Stomach (tissue), 19 donors: Measurements from ENCODE around the gene CAVIN4. TPM values are rescaled to one million over a fixed set of nuclear protein-coding genes. Genes with fewer than 3 reads are reported as not detected.

ENCODE experiments used
- DNase-seq, 2 donors: peaks; one replicate each; pipeline versions ENCODE4 v3.0.0 to v3.0.0-alpha.2; 2013 to 2019
- H3K27ac ChIP-seq, 5 donors: fragments of 200-600 bp in 4 of 5; sonication (generic) in 4 of 5; one replicate each; pipeline ENCODE4 v1.5.1; 2013 to 2019; ENCODE audit warnings: mild to moderate bottlenecking in 1 of 5, moderate library complexity in 1 of 5
- H3K27me3 ChIP-seq, 3 donors: fragments of 200-600 bp; sonication (generic); one replicate each; pipeline ENCODE4 v1.5.1; 2017 to 2019; ENCODE audit warnings: mixed run types in 1 of 3
- H3K36me3 ChIP-seq, 4 donors: fragments of 200-600 bp; sonication (generic); 1 replicate in 3 of 4; 2 replicates in 1 of 4; pipeline ENCODE4 v1.5.1; 2016 to 2019
- H3K4me1 ChIP-seq, 4 donors: fragments of 200-600 bp; sonication (generic); one replicate each; pipeline ENCODE4 v1.5.1; 2016 to 2019
- H3K4me3 ChIP-seq, 4 donors: fragments of 200-600 bp; sonication (generic) in 3 of 4; one replicate each; pipeline ENCODE4 v1.5.1; 2016 to 2019; ENCODE audit warnings: mild to moderate bottlenecking in 1 of 4
- H3K9me3 ChIP-seq, 4 donors: fragments of 200-600 bp; sonication (generic); one replicate each; pipeline ENCODE4 v1.5.1; 2016 to 2019
- EP300 ChIP-seq: sonication (generic); formaldehyde crosslinking; IDR thresholded peaks from one replicate; pipeline ENCODE4 v1.6.1; 2017; ENCODE audit warnings: antibody characterized with exemption
- POLR2A ChIP-seq, 4 donors: fragments of 450-650 bp; IDR thresholded peaks; one replicate each; pipeline ENCODE4 v1.6.1; 2016; ENCODE audit warnings: antibody characterized with exemption in 4 of 4, control low read depth in 2 of 4, mild to moderate bottlenecking in 1 of 4, moderate library complexity in 1 of 4
- POLR2AphosphoS5 ChIP-seq, 3 donors: sonication (generic); formaldehyde crosslinking; IDR thresholded peaks; one replicate each; pipeline ENCODE4 v1.6.1; 2016; ENCODE audit warnings: antibody characterized with exemption in 3 of 3
- WGBS, 5 donors: extraction: QIAGEN DNeasy Blood & Tissue Kit in 3 of 5; methylation state at CpG; one replicate each; pipeline versions ENCODE4 v1.1.5 to v1.1.7; 2013 to 2018; 5-methylcytosine and 5-hydroxymethylcytosine counted together
- intact Hi-C: fragments of 100-400 bp; cut with DNase I; formaldehyde crosslinking; loops from one replicate; pipeline ENCODE4 v1.15.1; 2023; ENCODE audit warnings: low total_unique reads
- long read RNA-seq, 10 donors: transcript quantifications; one replicate each; lab custom pipeline, GENCODE V29; 2026
- polyA plus RNA-seq, 3 donors: library from polyadenylated mRNA; stranded (reverse); fragments of 200-250 nt; gene quantifications; one replicate each; pipeline ENCODE4 v1.2.3, GENCODE V29; 2013
- total RNA-seq, 5 donors: library from RNA; depleted of rRNA; stranded (reverse); fragments of >200 nt; gene quantifications; one replicate each; pipeline versions ENCODE4 v1.1.0 to v1.2.3, GENCODE V29; 2014 to 2016
- TF ChIP-seq, protein P1 (sequence below), 7 experiments: fragments of 450-650 bp in 4 of 7; fragments of 200-600 bp in 3 of 7; sonication (generic) in 3 of 7; IDR thresholded peaks; one replicate each; pipeline ENCODE4 v1.5.1; 2016 to 2019; ENCODE audit warnings: antibody characterized with exemption in 7 of 7, control low read depth in 2 of 7, mild to moderate bottlenecking in 1 of 7
- donor health status: healthy with polysubstance abuse.
- donor health status: Bipolar disorder and iron deficiency.
- donor health status: healthy.

The CAVIN4 gene
- total RNA-seq: under 1 TPM in 1 of 5 donors, not detected in 4; 0.55 TPM
- polyA plus RNA-seq: under 1 TPM; 0.13 to 0.37 (median 0.31) TPM
- long read RNA-seq, donor 1: 0 reads
- long read RNA-seq, donor 2: 0 reads
- long read RNA-seq, donor 3: 0 reads
- long read RNA-seq, donor 4: 0 reads
- long read RNA-seq, donor 5: 0 reads
- long read RNA-seq, donor 6, partial matches to known transcripts: 0 of 1 reads
- long read RNA-seq, donor 6, other reads (novel, unspliced or antisense): 0 of 1 reads
- long read RNA-seq, donor 7: 0 reads
- long read RNA-seq, donor 8: 0 reads
- long read RNA-seq, donor 9: 0 reads
- long read RNA-seq, donor 10: 0 reads

DNA sequence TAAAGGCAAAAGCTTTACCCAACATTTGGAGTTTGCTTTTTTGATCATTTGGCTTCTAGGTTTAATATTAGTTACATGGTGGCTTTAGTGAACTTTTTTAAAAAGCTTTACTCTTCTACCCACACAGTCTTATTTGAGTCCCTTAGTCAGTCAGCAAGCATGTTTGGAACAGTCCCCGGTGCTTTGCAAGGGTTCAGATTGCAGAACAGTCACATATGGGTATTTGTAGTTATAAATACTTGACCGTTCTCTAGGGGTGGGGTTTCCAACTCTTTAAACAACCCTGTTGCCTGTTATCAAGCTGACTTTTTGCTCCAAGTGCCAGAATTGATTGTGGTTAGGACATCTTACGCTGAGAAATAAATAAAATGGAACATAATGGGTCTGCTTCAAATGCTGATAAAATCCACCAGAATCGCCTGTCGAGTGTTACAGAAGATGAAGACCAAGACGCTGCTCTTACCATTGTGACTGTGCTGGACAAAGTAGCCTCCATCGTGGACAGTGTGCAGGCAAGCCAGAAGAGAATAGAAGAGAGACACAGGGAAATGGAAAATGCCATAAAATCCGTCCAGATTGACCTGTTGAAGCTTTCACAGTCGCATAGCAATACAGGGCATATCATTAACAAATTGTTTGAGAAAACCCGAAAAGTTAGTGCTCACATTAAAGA lies at the start of gene CAVIN4:
Gene CAVIN4, plus strand, starts transcription at position 304 of the 673 bp plus-strand sequence. Its CDS starts 65 bp downstream, at position 369.
- 41 to 66% (median 55%) methylated on average over 10 of the region's 10 CpGs for WGBS, 5 donors
- H3K27ac ChIP-seq: no peak within 1 kb of the TSS

DNA sequence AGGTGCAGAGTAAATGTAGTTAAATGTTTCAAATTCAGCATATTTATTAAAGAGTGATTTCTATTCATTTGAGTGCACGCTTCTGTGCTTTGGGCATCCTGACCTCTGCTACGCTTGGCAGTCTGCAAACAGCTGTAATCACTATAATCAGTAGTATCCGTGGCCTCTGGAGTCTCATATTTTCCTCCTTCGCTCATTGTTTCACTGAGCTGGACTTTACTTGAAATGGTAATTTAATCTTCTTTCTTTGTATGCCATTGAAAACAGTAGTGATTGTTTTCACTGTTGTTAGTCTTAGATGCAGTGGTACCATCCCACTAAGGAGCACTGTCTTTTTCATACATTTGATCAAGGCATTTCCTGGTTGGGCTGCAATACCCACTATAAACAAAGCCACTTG lies 43.5 kb upstream of the CAVIN4 start:
- no peak for DNase-seq
- intact Hi-C loops: no loop called here
- WGBS, 5 donors: 58 to 75% (median 70%) methylated on average over 4 of the region's 4 CpGs
- TF ChIP-seq POLR2A (IDR thresholded peaks at IDR 0.05) (no peak), EP300 (no peak), POLR2AphosphoS5 (IDR thresholded peaks at IDR 0.05) (no peak)
- TF ChIP-seq, protein P1, sequence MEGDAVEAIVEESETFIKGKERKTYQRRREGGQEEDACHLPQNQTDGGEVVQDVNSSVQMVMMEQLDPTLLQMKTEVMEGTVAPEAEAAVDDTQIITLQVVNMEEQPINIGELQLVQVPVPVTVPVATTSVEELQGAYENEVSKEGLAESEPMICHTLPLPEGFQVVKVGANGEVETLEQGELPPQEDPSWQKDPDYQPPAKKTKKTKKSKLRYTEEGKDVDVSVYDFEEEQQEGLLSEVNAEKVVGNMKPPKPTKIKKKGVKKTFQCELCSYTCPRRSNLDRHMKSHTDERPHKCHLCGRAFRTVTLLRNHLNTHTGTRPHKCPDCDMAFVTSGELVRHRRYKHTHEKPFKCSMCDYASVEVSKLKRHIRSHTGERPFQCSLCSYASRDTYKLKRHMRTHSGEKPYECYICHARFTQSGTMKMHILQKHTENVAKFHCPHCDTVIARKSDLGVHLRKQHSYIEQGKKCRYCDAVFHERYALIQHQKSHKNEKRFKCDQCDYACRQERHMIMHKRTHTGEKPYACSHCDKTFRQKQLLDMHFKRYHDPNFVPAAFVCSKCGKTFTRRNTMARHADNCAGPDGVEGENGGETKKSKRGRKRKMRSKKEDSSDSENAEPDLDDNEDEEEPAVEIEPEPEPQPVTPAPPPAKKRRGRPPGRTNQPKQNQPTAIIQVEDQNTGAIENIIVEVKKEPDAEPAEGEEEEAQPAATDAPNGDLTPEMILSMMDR (IDR thresholded peaks at IDR 0.05): no peak
- Histone ChIP-seq H3K9me3 (no peaks in the 10 kb centered on the region), H3K4me1 (no peaks in the 10 kb centered on the region), H3K27ac (no peak overlapping the region), H3K27me3 (no peaks in the 10 kb centered on the region), H3K36me3 (peaks cover 0 to 3% (median 0%) of the 10 kb centered on the region in 4 donors), H3K4me3 (no peak overlapping the region)

More for the DNA sequence above, at the start of gene CAVIN4:
- intact Hi-C loops: no loop called here
- peaks cover 0 to 11% (median 0%) of the 10 kb centered on the region in 4 donors for H3K36me3 ChIP-seq
- no peaks in the 10 kb centered on the region for H3K9me3 ChIP-seq
- H3K4me3 ChIP-seq: no peak within 1 kb of the TSS
- no peak for DNase-seq
- TF ChIP-seq, protein P1 (IDR thresholded peaks at IDR 0.05): no peak
- no peak for TF ChIP-seq POLR2A (IDR thresholded peaks at IDR 0.05)
- H3K4me1 ChIP-seq: peaks cover 0 to 6% (median 0%) of the 10 kb centered on the region in 4 donors
- H3K27me3 ChIP-seq: no peaks in the 10 kb centered on the region

- intact Hi-C loops: no loop called here
- Histone ChIP-seq H3K4me3 (no peak overlapping the region), H3K4me1 (no peaks in the 10 kb centered on the region), H3K9me3 (peaks cover 0 to 13% (median 3%) of the 10 kb centered on the region in 4 donors), H3K36me3 (peaks cover 0 to 14% (median 0%) of the 10 kb centered on the region in 4 donors), H3K27ac (no peak overlapping the region), H3K27me3 (no peaks in the 10 kb centered on the region)
- DNase-seq: no peak
- WGBS, 5 donors: 90 to 95% (median 93%) methylated on average over 10 to 12 of the region's 12 CpGs
- TF ChIP-seq, protein P1 (IDR thresholded peaks at IDR 0.05): no peak
- TF ChIP-seq EP300 (no peak), POLR2A (IDR thresholded peaks at IDR 0.05) (no peak), POLR2AphosphoS5 (IDR thresholded peaks at IDR 0.05) (no peak)
These were observed 37.6 kb upstream of the CAVIN4 start for GRCh38 chr9:100540327-100540726.

GRCh38 chr9:100549048-100549447 lies 28.8 kb upstream of the CAVIN4 start:
- Histone ChIP-seq H3K9me3 (peaks cover 0 to 19% (median 6%) of the 10 kb centered on the region in 4 donors), H3K4me3 (no peak overlapping the region), H3K36me3 (peaks cover 0 to 11% (median 2%) of the 10 kb centered on the region in 4 donors), H3K27me3 (no peaks in the 10 kb centered on the region), H3K4me1 (no peaks in the 10 kb centered on the region), H3K27ac (no peak overlapping the region)
- 66 to 86% (median 80%) methylated on average over 5 of the region's 5 CpGs for WGBS, 5 donors
- TF ChIP-seq EP300 (no peak), POLR2A (IDR thresholded peaks at IDR 0.05) (no peak), POLR2AphosphoS5 (IDR thresholded peaks at IDR 0.05) (no peak)
- TF ChIP-seq, protein P1 (IDR thresholded peaks at IDR 0.05): no peak
- intact Hi-C loops: no loop called here
- peak in 1 of 2 donors; percentile 2 for DNase-seq
